ENCODE results near the gene FUT8.

DNA sequence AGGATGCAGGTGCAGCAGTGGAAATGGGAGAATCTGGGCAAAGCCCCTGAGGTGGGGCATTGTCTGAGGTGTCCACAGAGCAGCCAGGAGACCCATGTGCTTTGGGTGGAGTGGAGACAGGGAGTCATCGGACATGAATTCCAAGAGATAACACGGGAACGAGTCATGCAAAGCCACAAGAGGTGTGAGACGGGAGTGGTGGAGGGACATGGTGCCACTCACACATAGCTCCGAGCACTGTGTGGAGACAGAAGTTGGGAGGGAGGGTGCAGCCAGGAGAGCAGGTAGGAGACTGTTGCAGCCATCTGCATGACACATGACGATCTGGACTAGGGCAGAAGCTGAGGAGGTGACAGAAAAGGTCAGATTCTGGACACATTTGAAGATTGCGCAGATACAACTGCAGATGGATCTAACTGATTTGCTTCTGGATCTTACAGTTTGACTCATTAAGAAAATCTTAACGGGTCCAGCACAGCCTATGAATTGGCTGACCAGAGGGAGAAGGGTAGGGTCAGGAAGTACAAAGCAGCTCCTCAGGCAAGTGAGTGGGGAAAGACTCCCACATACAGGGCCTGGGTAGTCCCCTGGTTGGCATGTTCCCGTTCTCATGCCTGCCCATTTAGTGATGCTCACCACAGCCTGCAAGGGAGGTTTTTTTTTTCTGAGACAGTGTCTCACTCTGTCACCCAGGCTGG lies 379.8 kb downstream of the FUT8 start:
- TF ChIP-seq GABPA (IDR thresholded peaks at IDR 0.05; ENCODE audit: low read depth) (no peak), YY1 (IDR thresholded peaks at IDR 0.05; ENCODE audit: low read depth) (no peak), GATA2 (CRISPR knock-in tag; IDR thresholded peaks at IDR 0.05) (0 out of 2 replicates have a peak, but pooled peaks have one; percentile 16), SIN3A (IDR thresholded peaks at IDR 0.05; ENCODE audit: borderline replicate concordance, low read depth, low read length) (no peak), TAF1 (IDR thresholded peaks at IDR 0.05; ENCODE audit: borderline replicate concordance, low read depth, low read length) (no peak), FOXJ3 (CRISPR knock-in tag; IDR thresholded peaks at IDR 0.05) (no peak), MXI1 (IDR thresholded peaks at IDR 0.05; ENCODE audit: low read depth, low read length) (no peak), RFX5 (IDR thresholded peaks at IDR 0.05; ENCODE audit: low read length) (no peak)
- TF ChIP-seq, protein P1, sequence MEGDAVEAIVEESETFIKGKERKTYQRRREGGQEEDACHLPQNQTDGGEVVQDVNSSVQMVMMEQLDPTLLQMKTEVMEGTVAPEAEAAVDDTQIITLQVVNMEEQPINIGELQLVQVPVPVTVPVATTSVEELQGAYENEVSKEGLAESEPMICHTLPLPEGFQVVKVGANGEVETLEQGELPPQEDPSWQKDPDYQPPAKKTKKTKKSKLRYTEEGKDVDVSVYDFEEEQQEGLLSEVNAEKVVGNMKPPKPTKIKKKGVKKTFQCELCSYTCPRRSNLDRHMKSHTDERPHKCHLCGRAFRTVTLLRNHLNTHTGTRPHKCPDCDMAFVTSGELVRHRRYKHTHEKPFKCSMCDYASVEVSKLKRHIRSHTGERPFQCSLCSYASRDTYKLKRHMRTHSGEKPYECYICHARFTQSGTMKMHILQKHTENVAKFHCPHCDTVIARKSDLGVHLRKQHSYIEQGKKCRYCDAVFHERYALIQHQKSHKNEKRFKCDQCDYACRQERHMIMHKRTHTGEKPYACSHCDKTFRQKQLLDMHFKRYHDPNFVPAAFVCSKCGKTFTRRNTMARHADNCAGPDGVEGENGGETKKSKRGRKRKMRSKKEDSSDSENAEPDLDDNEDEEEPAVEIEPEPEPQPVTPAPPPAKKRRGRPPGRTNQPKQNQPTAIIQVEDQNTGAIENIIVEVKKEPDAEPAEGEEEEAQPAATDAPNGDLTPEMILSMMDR (IDR thresholded peaks at IDR 0.05), result no peak
- TF ChIP-seq, protein P2, sequence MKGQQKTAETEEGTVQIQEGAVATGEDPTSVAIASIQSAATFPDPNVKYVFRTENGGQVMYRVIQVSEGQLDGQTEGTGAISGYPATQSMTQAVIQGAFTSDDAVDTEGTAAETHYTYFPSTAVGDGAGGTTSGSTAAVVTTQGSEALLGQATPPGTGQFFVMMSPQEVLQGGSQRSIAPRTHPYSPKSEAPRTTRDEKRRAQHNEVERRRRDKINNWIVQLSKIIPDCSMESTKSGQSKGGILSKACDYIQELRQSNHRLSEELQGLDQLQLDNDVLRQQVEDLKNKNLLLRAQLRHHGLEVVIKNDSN (IDR thresholded peaks at IDR 0.05; ENCODE audit: borderline replicate concordance, low read depth), result no peak
- TF ChIP-seq, protein P3, sequence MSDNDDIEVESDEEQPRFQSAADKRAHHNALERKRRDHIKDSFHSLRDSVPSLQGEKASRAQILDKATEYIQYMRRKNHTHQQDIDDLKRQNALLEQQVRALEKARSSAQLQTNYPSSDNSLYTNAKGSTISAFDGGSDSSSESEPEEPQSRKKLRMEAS (IDR thresholded peaks at IDR 0.05; ENCODE audit: low read depth), result no peak
- TF ChIP-seq, protein P4, sequence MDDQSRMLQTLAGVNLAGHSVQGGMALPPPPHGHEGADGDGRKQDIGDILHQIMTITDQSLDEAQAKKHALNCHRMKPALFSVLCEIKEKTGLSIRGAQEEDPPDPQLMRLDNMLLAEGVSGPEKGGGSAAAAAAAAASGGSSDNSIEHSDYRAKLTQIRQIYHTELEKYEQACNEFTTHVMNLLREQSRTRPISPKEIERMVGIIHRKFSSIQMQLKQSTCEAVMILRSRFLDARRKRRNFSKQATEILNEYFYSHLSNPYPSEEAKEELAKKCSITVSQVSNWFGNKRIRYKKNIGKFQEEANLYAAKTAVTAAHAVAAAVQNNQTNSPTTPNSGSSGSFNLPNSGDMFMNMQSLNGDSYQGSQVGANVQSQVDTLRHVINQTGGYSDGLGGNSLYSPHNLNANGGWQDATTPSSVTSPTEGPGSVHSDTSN (IDR thresholded peaks at IDR 0.05), result no peak
